HG02884 (cell line): ENCODE measurements around the gene CPNE9.
"Not testable (repeated sequence)": the region's sequence is repeated elsewhere in the genome, so short reads cannot be mapped to it uniquely, and the experiment has no call there.

ENCODE experiments used
- ATAC-seq: cut with Tn5 transposase; IDR thresholded peaks from one replicate; pipeline ENCODE4 v1.9.1; 2021; ENCODE audit warnings: mild to moderate bottlenecking, moderate library complexity; ENCODE audit not compliant: unreplicated experiment

Gene CPNE9

GRCh38 chr3:9745521-9745920 lies 41.9 kb downstream of the CPNE9 start:
- ATAC-seq, result no peak

DNA sequence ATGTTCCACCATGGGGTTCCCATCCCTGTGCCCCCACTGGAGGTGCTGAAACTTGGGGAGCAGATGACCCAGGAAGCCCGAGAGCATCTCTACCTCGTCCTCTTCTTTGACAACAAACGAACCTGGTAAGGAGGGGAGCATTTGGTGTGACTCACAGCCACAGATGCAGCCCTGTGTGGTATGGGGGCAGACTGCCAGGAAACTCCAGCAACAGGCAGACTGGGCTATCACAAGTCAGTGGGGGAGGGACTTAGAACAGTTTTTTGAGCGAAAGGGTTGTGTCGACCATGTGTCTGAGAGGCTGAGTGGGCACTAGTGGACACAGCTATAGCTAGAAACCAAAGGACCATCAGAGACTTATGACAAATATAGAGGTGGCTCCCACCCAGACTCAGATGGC lies 42.7 kb downstream of the CPNE9 start:
- ATAC-seq, result no peak

DNA sequence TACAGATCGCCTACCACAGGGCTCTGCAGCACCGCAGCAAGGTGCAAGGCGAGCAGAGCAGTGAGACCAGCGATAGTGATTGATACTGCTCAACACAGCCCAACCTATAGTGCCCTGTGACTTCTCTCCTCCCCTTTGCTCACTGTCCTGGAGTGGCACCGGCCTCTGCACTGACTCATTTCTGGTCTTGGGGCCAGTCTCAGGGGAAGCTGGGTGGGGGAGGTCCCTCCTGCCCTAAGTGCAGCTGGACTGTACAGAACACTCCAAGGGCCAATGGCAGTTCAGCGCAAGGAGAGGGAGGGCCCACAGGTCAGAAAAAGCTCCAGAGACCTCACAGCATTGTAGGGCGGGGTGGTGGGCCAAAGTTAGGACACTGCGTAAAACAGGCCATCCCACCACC lies 43.6 kb downstream of the CPNE9 start:
- ATAC-seq, result no peak

GRCh38 chr3:9748031-9748430 lies 44.4 kb downstream of the CPNE9 start:
- no peak for ATAC-seq

DNA sequence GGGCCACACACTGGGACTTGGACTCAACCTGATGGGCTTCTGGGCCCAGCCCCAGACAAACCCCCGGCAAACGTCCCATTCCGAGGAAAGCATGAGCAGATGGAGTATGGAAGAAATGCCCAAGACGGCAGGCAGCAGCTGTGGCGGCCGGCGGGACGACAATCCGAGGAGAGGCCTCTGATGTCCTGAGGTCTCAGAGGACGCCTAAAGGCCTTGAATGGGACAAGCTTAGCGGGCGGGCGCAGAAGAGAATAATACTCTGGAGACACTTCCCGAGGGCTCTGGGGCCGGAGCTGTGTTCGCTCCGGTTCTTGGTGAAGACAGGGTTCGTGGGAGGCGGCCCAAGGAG lies 45.6 kb downstream of the CPNE9 start:
- no peak for ATAC-seq

- peak; percentile 94 for ATAC-seq
Observed at GRCh38 chr3:9749645-9750555, 46.3 kb downstream of the CPNE9 start, which contains the start of gene OGG1. OGG1 (plus strand) TSS chr3:9749952; CDS start chr3:9750287, 335 bp downstream.

DNA sequence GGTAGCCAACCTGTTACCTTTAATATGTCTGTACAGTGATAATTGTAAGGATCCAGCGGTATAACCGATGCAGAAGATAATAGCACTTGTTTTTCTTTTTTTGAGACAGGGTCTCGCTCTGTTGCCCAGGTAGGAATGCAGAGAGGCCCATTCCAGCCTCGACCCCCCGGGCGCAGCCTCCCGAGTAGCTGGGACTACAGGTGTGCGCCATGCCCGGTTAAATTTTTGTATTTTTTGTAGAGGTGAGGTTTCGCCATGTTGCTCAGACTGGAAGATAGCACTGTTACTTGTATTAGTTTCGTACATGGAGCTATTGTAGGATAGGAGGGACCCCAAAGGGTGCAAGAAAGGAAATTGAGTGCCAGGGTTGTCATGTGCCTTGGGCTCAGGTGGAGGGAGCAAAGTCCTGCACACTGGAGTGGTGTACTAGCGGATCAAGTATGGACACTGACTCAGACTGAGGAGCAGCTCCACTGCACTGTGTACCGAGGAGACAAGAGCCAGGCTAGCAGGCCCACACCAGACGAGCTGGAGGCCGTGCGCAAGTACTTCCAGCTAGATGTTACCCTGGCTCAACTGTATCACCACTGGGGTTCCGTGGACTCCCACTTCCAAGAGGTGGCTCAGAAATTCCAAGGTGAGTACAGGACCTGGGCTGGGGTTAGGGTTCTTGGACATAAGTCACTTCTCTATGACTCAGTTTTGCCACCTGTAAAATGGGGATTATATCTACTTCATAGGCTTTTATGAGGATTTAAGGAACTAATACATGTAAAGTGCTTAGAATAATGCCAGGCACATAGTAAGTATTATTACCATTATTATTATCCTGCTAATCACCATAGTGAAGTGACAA lies 47.2 kb downstream of the CPNE9 start:
- no peak for ATAC-seq

- ATAC-seq, result no peak
Observed at GRCh38 chr3:9754678-9755077, 51.0 kb downstream of the CPNE9 start.

DNA sequence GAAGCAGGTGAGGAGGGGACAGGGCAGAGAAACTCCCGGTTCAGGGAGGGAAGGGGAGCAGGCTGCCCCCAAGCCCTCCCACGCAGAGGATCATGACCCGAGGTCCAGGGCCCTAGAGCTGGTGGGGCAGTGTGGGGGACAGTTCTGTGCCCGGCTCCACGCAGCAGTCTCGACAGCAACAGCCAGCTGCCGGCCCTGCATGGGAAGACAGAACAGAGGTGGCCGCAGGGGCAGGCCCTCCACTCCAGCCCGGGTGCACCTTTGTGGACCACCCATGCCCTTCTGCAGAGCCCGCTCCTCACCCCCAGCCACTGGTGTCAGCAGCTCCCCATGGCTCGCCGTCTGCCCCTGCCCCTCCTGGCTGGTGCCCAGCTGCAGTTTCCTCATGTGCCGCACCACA lies 53.8 kb downstream of the CPNE9 start:
- no peak for ATAC-seq

- no peak for ATAC-seq
Observed at GRCh38 chr3:9760779-9761505, 57.3 kb downstream of the CPNE9 start.

DNA sequence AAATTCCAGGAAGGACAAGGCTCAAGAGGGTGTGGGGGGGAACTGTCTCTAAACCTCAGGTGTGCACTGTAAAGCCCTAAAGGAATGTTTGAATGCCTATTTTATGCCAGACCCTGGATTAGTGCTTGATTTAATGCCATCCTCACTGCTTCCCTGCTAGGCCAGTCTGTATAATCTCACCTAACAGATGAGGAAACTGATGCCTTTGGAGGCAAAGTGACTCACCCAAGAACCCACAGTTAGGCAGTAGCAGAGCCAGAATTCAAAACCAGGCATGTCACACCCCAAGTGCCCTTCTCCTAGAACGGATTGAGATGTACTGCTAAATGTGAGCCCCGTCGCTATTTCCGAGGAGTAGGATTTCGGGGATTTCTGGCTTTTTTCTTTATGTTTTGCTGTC lies 58.3 kb downstream of the CPNE9 start:
- ATAC-seq, result no peak

DNA sequence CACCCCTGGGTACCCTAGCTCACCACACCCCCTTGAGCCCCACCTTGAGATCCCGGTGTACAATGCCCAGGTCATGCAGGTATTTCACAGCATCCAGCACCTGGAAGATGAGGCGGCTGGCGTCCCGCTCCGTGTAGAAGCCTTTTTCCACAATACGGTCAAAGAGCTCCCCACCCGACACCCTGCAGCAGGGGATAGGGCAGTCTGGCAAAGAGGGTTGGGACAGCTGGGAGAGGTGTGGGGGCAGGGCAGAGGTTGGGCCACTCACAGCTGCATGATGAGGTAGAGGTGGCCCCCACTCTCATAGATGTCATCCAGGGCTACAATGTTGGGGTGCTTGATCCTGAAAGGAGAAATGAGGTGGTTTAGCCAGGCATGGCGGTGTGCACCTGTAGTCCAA lies 59.2 kb downstream of the CPNE9 start:
- ATAC-seq, result no peak

DNA sequence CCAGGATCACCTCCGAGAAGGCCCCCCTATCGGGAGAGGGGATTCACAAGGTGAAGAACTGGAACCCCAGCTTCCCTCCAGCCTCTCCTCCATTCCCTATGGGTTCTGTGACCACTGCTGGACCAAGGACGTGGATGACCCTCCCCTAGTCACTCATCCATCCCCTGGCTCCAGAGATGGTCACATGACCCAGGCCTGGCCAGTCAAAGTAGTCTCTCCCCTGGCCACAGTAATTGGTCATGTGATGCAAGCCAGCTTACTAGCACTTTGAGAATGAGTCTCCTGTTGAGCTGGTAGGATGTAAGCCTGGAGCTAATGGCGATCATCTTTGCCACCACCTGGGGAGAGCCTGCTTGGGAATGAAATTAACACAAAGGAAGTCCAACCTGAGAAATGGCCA lies 62.2 kb downstream of the CPNE9 start:
- no peak for ATAC-seq

GRCh38 chr3:9767418-9767817 lies 63.8 kb downstream of the CPNE9 start:
- no peak for ATAC-seq

- ATAC-seq, result no peak
Observed at GRCh38 chr3:9768141-9768775, 64.6 kb downstream of the CPNE9 start.

DNA sequence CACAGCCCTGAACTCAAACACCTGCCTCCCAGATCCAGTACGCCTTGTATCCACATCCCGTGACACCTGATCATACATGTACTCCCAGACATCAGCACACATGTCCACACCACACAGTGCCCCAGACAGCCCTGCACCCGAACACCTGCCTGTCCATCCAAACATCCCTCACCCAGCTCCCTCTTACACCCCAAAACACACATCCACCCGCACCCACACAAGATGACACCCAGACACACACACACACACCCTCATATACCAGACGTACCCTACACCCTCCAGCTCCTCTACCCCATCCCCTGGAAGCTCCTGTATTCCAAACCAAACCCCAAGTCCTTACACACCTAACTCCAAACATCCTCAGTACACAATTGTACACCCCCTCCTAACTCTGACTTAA lies 65.4 kb downstream of the CPNE9 start:
- no peak for ATAC-seq

DNA sequence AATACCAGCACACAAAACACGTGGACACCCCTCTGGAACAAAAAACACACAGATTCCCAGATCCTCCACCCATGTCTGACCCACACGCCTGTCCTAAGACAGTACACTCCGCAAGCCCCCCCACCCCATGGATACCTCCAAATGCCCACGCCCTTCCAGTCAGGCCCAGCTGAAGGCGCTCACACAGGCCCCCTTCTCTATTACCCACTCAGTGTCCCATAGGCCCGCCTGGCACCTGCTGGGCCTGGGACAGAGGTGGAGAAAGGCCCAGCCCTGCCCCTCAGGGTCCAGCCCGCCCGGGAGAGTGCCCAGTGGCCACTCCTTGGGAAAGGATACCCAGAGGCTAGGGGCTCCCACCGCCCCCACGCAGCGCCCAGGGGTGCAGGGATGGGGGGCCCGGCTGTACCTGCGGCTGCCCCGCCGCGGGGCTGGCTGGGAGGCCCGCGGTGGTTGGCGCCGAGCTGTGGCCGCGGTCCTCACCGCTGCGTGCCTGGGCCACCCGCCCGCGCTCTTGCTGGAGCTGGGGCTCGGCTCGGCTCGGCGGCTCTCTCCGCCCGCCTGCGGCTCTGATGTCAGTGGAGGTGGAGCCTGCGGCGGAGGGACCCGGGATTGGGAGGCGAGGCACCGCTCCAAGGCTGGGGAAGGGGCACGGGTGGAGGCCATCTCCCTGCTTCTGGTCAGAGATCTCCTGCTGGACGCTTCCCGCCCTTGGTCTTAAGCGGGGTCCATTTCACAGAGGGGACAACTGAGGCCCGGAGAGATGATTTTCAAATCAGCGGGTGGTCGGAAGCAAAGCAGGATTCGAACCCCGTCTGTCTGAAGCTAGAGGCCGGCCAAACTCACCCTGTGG lies 66.0 kb downstream of the CPNE9 start, which contains the start of gene CAMK1:
CAMK1 (minus strand) TSS at position 522 of the 850 bp plus-strand sequence. CDS start 2,198 bp downstream, outside the sequence.
- peak; percentile 74 for ATAC-seq

- no peak for ATAC-seq
Observed at GRCh38 chr3:9770276-9770812, 66.7 kb downstream of the CPNE9 start.

DNA sequence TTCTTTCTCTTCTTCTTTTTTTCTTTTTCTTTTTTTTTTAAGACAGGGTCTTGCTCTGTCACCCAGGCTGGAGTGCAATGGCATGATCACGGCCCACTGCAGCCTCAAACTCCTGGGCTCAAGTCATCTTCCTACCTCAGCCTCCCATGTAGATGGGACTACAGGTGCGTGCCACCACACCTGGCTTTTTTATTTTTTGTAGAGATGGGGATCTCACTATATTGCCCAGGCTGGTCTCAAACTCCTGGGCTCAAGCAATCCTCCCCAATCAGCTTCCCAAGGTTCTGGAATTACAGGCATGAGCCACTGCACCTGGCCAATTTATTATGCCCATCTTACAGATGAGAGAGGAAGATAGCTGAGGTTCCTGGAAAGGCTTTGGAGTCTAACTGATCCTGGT lies 67.4 kb downstream of the CPNE9 start:
- ATAC-seq, result not testable (repeated sequence)
